Stimulated activated CD4-positive, alpha-beta T cell treated with anti-CD3 and anti-CD28 coated beads, Interleukin-2, amount 100 ng/mL, for 48 hours (primary cell): ENCODE results near the gene SRL.
A peak's percentile ranks its signal among the peaks of the same experiment; 100 is the strongest.
"Not testable (repeated sequence)": the region's sequence is repeated elsewhere in the genome, so short reads cannot be mapped to it uniquely, and the experiment has no call there.

Experiments used
- DNase-seq, 2 donors: peaks; one replicate each; pipeline ENCODE4 v3.0.0-alpha.2; 2020

SRL gene

DNA sequence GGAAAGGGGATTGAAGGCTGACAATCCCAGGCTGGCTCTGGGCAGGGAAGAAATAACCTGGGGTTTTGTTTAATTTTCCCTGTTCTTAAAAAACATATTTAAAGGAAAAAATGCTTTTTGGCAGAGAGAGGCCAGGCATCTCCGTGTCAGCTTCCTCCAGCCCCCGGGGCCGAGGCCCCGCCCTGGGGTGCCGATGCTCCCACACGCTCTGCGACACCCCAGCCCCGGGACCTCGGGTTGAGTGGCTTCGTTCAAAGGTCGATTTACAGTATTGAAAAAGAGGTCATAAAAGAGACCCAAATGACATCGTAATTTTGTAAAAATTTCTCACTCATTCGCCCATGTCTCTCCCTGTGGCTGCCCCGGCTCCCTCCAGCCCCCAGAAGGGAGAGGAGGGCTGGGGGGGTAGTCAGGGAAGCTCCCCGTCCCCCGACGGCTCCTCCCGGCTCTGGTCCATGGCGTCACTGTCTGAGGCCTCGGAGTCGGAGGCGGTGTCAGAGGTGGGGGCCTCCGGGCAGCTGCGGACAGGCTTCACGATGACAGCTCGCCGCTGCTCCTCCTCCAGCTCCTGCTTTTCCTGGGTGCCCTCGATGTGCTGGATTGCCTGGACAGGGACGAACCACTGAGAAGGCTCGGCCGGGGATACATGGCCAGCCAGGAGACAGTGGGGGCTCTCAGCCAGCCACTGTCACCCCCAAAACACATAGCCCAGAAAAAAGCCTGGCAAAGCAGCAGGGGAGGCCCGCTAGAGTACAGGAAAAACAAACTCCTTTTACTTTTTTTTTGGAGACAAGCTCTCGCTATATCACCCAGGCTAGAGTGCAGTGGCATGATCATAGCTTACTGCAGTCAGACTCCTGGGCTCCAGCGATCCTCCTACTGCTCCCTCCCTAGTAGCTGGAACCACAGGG lies 16.0 kb upstream of the SRL start:
- DNase-seq: no peak

DNA sequence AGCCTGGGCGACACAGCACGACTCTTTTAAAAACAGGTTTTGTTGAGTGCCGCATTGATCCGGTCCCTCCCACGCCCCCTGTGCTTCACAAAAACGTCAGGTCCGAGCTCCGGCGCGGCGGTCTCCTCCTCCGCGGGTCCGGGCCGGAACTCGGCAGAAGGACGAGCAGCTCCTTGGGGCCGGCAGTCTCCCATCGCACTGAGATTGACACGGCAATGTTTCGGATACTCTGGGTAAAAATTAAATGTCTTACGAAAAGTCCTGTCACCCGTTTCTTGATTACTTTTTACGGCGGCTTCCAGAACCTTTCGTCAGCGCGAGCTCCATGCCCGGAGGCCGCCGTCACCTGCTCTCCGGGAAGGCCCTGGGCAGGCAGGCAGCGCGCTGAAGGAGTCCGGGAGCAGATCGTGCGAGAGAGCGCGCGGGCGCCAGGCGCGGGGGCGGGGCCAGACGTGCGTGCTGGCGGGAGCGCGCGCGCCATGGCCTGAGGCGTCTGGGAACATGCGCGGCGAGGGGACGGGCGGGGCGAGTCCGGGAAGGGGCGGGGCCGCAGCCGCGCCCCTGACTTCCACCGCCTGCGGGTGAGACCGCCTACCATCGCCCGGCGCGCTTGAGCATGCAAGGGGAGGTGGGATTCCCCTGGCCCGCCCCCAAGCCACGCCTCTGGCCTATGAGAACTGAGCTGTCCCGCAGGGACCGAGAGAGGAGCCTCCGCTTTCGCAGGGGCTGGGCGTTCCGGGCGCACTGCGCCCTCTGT lies 11.7 kb upstream of the SRL start:
- DNase-seq: peak; percentile 98 to 99

DNA sequence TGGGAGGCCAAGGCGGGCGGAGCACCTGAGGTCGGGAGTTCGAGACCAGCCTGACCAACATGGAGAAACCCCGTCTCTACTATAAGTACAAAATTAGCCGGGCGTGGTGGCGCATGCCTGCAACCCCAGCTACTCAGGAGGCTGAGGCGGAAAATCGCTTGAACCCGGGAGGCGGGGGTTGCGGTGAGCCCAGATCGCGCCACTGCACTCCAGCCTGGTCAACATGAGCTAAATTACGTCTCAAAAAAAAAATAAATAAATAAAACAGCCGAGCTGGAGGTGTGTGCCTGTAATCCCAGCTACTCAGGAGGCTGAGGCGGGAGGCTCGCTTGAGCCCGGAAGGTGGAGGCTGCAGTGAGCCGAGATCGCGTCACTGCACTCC lies 11.1 kb upstream of the SRL start:
- not testable (repeated sequence) for DNase-seq

DNA sequence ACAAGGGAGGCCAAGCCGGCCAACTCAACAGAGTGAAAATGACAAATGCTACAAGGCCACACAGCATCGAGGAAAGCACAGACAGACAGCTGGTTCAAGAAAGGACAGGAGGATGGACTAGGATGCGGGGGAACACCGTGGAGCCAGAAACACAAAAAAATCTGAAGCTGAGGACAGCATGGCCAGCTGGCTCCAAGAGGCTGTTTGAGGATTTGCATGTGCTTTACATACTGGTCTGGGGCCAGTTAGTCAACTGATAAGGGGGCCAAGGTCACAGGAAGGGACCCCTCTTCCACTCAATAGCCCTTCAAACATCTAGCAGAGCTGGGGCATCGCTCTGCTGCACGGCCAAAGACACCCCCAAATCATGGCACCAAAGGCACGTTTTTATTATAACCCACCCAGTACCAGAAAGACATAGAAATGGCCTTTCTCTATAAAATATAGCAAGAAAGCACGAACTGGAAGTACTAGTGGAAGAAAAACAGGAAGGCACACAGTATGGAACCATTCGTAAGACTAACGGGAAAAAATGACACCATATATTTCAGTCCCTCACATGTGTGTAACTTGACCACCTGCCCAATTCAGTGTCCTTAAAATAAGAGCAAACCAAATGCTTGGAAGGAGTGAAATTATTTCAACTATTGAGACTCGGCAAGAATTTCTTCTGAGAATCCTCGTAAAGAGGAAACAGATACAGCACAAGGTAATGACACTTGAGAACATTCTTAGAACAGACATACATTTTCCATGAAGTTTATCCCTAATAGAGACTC lies 7.8 kb upstream of the SRL start:
- DNase-seq: no peak

DNA sequence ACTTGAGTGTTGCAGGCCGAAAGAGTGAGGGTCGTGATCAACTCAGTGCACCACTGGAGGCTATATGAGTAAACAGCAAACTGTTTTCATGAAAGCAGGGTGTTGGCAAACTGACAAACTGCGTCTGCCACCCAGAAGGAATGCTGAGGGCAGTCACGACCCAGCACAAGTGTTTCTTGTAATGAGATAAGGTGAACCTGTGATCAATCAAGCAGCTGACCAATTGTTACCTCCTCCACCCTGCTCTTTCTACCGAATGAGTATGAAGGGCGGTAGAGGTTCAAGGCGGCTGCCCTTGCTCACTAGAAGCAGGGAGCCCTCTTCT lies 5.5 kb upstream of the SRL start:
- no peak for DNase-seq

DNA sequence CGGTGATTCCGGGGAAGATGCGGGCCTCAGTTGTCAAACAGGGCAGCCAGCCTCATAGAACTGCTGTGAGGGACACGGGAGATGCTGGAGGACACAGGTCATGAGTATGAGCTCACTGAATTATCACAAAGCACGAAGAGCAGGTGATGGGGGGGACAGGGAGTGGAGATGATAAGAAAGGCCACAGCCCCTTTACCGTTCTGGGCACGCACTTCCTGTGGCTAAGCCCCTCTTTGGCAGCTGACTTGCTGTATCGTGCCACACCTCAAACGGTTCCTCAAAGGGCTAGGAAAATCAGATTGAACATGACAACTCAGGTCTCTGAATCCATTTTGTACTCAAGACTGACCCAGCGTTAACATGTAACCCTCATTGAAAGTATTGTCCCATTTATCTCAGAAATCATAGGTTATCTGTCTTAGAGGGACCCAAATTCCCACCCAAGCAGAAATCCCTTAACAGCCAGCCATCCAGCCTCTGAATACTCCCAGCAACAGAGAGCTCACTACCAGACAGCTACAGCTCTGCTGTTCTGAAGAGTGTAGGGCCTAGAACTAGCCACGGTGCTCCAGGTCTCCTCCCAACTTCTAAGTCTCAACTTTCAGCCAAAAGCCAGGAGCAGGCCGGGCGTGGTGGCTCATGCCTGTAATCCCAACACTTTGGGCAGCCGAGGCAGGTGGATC lies 5.0 kb upstream of the SRL start:
- DNase-seq: no peak

DNA sequence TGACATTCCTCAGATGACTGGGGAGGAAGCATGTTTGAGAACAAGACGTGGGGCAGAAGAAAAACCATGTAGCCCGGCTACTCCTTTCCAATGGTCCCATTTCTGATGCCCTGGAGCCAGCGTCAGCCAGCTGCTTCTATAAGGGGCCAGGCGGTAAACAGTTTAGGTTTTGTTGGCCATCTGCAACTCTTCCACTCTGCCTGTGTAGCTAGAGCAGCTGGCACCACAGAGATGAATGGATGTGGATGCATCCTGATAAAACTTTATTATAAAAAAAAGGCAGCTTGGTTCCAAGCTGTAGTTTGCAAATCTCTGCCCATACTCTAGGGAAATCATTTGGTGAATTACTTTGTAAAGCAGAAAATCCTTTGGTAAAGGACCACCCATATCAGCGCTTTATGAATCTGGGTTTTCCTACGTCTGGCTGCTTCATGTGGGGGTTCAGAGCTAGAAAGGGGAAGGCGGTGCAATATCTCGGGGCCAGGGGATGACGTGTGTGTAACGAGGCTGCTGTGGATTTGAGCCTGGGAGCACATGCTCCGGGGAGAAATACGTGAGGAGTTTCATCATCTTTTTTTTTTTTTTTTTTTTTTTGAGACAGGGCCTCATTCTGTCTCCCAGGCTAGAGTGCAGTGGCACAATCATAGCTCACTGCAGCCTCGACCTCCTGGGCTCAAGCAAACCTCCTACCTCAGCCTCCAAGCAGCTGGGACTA lies 3.4 kb upstream of the SRL start:
- no peak for DNase-seq

DNA sequence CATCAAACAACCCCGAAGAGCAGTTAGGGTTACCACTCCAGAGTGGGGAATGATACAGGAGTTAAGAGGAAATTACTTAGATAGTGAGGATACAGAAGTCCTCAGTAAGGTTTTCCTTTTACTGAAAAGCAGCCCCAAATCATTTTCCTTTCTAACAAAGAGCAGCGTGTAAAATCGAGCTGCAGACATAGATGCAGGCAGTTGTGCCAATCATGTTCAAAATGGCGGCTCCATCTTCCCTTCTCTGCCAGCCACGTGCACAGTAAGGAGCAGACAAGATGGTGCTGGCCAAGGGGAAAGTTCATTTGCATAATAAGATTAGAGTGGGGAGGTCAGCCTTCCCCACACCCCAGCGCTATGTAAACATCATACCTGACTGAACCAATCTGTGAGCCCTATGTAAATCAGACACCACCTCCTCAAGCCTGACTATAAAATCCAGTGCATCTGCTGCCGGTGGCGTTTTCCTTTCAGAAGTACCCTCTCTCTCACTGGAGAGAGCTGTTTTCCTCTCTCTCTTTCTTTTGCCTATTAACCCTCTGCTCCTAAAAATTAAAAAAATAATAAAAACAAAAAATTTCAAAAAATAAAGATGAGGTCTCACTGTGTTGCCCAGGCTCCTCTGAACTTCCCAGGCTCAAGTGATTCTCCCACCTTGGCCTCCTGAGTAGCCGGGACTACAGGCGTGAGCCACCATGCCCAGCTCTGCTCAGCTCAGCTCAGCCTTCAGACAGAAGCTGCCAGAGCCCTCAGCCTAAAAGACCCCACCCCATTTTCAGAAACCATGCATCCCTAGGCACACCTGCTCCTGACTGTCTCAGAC lies 2.6 kb upstream of the SRL start:
- DNase-seq: no peak

DNA sequence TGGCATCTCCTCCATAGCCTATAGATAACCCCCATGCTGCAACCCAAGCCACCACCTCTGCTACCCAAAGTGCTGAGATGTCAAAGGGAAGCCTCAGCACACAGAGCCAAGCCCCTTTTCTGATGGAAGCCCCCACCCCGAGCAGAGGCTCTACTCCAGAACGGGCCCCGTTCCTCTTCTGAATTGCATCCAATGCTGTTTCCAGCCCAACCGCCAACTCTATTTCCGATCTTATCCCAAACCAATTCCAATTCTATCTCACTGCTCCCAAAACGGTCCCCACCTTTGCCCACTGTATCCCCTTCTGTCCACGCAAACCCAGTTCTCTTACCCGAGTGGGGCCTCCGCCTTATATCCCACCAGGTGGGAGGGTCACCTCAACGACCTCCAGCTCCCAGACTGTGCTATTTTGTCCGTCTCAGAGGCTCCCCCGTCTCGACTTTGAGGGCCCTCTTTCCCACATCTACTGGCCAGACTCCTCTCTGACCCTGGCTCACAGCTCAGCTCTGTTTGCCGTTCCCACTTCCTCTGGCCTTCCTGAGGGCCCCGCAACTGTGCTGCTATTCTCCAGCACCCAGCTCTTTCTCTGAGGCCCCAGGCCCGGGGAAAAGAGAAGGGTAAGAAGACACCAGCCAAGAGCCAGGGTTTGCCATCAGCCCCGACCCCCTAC lies 487 bp downstream of the SRL start:
- no peak for DNase-seq

DNA sequence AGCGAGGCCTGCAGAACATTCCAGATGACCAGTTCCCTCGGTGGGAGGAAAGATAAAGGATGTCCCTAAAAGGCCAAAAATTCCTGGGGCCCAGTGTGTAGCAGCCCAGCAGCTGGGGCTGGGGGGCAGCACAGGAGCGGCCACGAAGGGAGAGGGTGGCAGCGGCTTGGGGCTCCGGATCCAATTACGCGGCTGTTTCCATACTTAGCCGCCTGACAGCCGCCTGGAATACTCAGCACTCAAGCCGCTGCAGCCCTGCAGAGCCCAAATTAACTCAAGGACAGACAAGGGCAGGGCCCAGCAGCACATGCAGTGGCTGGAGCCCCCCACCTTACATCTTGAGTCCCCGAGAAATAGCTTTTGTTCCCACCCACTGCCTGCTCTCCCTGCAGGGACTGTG lies 1.3 kb downstream of the SRL start:
- no peak for DNase-seq

DNA sequence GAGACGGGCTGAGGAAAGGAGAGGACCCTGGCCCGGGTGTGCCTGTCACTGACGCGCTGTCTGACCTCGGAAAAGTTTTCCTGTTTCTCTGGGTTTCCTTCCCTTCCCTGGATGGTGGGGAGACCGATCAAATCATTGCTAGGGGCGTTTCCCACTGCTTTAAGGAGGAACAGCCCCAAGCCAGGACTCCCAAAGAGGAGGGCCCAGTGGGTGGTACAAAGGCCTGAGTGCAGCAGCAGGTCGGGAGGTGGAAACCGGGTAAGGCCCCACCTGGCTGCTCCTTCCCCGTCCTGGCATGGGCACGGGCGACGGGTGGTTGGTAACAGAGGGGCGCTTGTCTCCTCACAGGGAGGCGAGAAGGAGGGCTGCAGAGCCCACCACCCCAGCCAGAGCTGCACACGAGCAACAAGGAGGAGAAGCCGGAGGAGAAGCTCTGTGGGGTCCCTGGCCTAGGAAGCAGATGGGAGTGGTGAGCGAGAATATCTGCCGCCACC lies 2.2 kb downstream of the SRL start:
- DNase-seq: no peak

DNA sequence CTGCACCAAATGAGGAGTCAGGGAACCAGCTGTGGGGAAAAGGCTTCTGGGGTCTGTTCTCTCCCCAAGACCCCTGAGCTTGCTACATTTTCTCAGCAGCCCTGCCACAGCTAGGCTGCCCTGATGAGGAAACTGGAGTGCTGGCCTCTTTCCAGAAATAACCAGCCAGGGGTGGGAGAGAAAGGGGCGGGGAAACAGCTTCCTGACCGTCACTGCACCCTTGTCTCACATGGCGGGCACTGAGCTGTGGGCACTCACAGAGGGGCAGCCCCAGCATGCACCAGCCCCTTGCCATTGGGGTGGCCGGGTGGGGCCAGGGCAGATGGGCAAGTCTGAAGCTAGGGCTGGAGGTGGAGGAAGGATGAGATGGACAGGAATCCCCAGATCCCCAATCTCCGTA lies 2.9 kb downstream of the SRL start:
- DNase-seq: no peak

DNA sequence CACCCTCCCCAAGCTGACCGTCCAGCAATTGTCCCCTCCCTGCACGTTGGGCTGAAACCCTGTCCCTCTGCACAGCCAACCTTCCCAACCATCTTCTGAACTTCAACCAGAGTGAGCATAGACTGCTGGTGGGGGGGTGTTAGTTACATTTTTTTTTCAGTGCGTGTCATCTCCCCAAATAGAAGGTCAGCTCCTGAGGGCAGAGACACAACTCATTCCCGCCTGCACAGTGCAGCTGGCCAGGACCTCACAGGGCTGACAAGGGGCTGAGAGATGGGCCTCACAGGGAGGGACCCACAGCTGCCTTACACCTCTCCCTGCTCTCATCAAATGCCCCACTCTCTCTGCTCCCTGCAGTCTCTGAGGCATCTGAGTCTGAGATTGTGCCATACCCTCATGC lies 8.4 kb downstream of the SRL start:
- no peak for DNase-seq

DNA sequence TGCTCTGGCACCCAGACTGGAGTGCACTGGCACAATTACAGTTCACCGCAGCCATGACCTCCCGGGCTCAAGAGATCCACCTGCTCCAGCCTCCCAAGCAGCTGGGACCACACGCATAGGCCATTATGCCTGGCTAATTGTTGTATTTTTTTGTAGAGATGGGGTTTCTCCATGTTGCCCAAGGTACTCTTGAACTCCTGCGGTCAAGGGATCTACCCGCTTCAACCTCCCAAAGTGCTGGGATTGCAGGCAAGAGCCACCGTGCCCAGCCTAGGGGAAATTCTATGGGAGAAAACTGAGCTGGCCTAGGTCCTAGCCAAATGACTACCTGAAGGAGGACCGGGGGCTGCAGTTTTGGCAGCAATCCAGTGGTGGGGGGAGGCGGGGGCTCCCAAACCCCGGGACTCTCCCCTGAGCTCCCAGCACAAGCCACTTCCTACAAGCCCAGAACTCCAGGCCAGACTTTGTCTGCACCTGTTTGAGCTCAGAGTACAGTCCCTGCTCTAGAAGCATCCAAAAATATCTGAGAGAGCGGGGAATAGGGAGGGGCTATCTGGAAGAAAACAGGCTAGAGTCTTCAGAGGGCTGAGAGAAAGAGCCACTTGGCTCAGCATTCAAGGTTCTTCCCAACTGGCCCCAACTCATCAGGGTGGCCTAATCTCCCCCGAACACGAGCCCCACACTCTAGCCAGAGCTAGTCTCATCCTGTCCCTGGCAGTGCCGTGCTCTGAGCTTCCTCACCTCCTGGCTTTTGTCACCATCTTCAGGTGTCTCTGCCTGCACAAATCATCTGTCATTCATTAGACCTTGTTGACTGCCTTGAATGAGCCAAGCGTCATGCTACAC lies 9.1 kb downstream of the SRL start:
- DNase-seq: no peak

DNA sequence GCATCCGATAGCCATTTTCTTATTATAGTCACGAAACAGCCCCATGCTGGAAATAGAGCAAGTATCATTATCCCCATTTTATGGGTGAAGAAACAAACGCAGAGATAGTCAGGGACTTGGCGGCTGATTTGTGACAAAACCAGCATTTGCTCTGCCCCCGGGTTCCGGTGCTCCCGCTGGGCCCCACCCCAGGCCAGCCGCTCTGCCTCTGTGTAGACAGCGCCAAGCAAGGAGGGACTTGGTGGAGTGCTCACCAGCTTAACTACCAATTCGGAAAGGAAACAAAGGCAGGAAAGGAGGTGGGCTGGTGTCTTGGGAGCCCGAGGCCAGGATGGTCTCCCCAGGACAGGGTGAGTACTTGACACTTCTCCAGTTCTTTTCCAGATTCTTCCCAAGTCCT lies 10.0 kb downstream of the SRL start:
- DNase-seq: no peak

DNA sequence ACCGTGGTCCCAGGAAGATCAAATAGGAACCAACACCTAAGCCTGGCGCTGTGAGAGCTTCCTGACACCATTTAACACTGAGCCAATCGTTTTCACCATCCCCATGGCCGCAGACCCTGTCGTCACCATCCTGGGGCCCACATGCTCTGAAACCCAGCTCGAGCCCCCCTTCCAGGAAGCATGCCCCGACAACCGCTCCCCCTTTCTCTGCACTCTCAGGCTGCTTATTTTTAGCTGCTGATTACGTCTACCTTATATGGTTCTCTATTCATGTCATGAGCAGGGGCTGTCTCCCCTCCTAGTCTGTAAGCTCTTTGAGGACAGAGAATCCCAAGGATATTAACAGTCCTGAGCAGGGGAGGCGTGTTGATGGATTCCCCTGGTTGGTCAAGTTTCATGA lies 10.5 kb downstream of the SRL start:
- DNase-seq: no peak

DNA sequence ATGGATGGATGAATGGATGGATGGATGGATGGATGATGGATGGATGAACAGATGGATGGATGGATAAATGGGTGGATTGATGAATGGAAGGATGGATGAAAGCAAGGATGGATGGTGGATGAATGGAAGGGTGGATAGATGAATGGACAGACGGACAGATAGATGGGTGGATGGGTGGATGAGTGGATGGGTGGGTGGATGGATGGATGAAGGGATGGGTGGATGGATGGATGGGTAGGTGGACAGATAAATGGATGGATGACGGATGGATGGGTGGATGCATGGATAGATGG lies 14.9 kb downstream of the SRL start:
- no peak for DNase-seq

DNA sequence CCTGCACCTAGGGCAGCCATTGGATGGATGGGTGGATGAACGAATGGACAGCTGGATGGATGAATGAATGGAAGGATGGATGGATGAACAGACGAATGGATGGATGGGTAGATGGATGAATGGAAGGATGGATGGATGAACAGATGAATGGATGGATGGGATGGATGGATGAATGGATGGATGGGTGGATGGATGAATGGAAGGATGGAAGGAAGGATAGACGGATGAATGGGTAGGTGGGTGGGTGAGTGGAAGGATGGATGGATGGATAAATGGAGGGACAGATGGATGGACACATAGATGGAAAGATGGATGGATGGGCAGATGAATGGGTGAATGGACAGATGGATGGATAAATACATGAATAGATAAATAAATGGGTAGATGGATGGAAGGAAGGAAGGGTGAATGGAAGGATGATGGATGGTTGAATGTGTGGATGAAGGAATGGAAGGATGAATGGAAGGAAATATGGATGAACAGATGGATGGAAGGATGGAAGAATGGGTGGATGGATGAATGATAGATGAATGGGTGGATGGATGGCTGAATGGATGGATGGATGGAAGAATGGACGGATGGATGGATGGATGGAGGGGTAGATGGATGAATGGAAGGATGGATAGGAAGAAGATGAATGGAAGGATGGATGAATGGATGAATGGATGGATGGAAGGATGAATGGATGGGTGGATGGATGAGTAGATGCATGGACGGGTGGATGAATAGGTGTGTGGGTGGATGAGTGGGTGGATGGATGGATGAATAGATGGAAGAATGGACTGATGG lies 15.4 kb downstream of the SRL start:
- DNase-seq: no peak

DNA sequence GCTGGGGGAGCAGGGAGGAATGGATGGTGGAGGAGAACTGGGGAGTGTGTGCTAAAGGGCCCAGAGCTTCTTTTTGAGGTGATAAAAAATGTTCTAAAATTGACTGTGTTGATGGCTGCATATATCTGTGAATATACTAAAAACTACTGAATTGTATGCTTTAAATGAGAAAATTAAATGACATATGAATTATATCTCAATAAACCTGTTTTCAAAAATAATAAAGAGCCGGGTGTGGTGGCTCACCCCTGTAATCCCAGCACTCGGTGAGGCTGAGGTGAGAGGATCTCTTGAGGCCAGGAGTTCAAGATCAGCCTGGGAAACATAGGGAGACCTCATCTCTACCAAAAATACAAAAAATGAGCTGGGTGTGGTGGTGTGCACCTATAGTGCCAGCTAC lies 16.8 kb downstream of the SRL start:
- DNase-seq: no peak
